IMR-90 (cell line): Measurements from ENCODE around the gene SMIM12. TPM values are rescaled to one million over a fixed set of nuclear protein-coding genes. Genes with fewer than 3 reads are reported as not detected.

Source experiments
- ATAC-seq: fragments of 200-7000 bp; cut with Tn5 transposase; 2 replicates; pipeline ENCODE4 v1.9.1; 2020; ENCODE audit warnings: low read depth, mild to moderate bottlenecking, moderate library complexity
- BruUV-seq: library from RNA; stranded (reverse); fragments of 400-500 nt; replicated peaks from 2 replicates; lab custom pipeline; 2021; lab: Mats Ljungman, UMichigan
- CTCF ChIA-PET: fragments of 300-600 bp; formaldehyde crosslinking; extraction: SDS; loops from one replicate; lab custom pipeline; 2021; ENCODE audit warnings: antibody characterized with exemption; lab: Yijun Ruan, JAX
- POLR2A ChIA-PET: fragments of 300-600 bp; sonication (Branson Sonifier 250); formaldehyde crosslinking; loops from one replicate; lab custom pipeline; 2022; ENCODE audit warnings: antibody characterized with exemption; ENCODE audit not compliant: unreplicated experiment; lab: Charles Lee
- DNase-seq: peaks from one replicate; pipeline ENCODE4 v3.0.0; 2013
- H2AFZ ChIP-seq: replicated peaks from 2 replicates; pipeline ENCODE3; 2013; ENCODE audit warnings: low read length, mild to moderate bottlenecking; ENCODE audit not compliant: poor library complexity
- H2AK5ac ChIP-seq: 2 replicates; pipeline ENCODE4 v1.6.1; 2013; ENCODE audit warnings: low read depth, low read length, inconsistent platforms
- H2AK9ac ChIP-seq: replicated peaks from 2 replicates; pipeline ENCODE3; 2013; ENCODE audit warnings: mild to moderate bottlenecking, low read depth, low read length, moderate library complexity; ENCODE audit not compliant: poor library complexity
- H2BK120ac ChIP-seq: 2 replicates; pipeline ENCODE4 v1.6.1; 2013; ENCODE audit warnings: low read depth, low read length, inconsistent platforms
- H2BK15ac ChIP-seq: 3 replicates; pipeline ENCODE4 v1.6.1; 2013; ENCODE audit warnings: low read depth, low read length, inconsistent platforms
- H2BK20ac ChIP-seq: 2 replicates; pipeline ENCODE4 v1.6.1; 2013; ENCODE audit warnings: low read depth, mild to moderate bottlenecking, inconsistent platforms, low read length, moderate library complexity
- H2BK5ac ChIP-seq: 2 replicates; pipeline ENCODE4 v1.6.1; 2013; ENCODE audit warnings: mild to moderate bottlenecking, low read depth, low read length, inconsistent platforms; ENCODE audit not compliant: poor library complexity, severe bottlenecking
- H3K14ac ChIP-seq: replicated peaks from 2 replicates; pipeline ENCODE4 v1.6.1; 2013; ENCODE audit warnings: low read depth, low read length, inconsistent platforms
- H3K18ac ChIP-seq: 2 replicates; pipeline ENCODE4 v1.6.1; 2013; ENCODE audit warnings: low read depth, low read length, control low read depth
- H3K23ac ChIP-seq: 2 replicates; pipeline ENCODE4 v1.6.1; 2013; ENCODE audit warnings: low read depth, low read length, inconsistent platforms
- H3K27ac ChIP-seq: 2 replicates; pipeline ENCODE4 v1.5.1; 2013; ENCODE audit warnings: mild to moderate bottlenecking, control low read depth, low read length; ENCODE audit not compliant: insufficient read depth
- H3K27me3 ChIP-seq: 2 replicates; pipeline ENCODE4 v1.6.1; 2013; ENCODE audit warnings: low read length; ENCODE audit not compliant: control insufficient read depth, insufficient read depth
- H3K36me3 ChIP-seq: 2 replicates; pipeline ENCODE4 v1.6.1; 2013; ENCODE audit warnings: low read length, mixed read lengths; ENCODE audit not compliant: control insufficient read depth, insufficient read depth
- H3K4ac ChIP-seq: 2 replicates; pipeline ENCODE4 v1.6.1; 2013; ENCODE audit warnings: low read depth, low read length, inconsistent platforms
- H3K4me1 ChIP-seq: 2 replicates; pipeline ENCODE4 v1.6.1; 2013; ENCODE audit warnings: low read length, mixed read lengths; ENCODE audit not compliant: control insufficient read depth, insufficient read depth
- H3K4me2 ChIP-seq: 2 replicates; pipeline ENCODE4 v1.6.1; 2013; ENCODE audit warnings: low read depth, mild to moderate bottlenecking, control low read depth, low read length, moderate library complexity
- H3K4me3 ChIP-seq: 2 replicates; pipeline ENCODE4 v1.5.1; 2013; ENCODE audit warnings: low read depth, mild to moderate bottlenecking, control low read depth, low read length, moderate library complexity; ENCODE audit not compliant: insufficient read depth
- H3K56ac ChIP-seq: 2 replicates; pipeline ENCODE4 v1.6.1; 2013; ENCODE audit warnings: low read length, inconsistent platforms; ENCODE audit not compliant: insufficient read depth; ENCODE audit errors: extremely low read depth
- H3K79me1 ChIP-seq, 2 experiments: 2 replicates each; pipeline ENCODE4 v1.6.1; 2013; ENCODE audit warnings: low read length in 2 of 2, inconsistent platforms in 1 of 2, low read depth in 1 of 2
- H3K9ac ChIP-seq: 2 replicates; pipeline ENCODE4 v1.6.1; 2013; ENCODE audit warnings: low read depth, low read length, control low read depth
- H3K9me1 ChIP-seq: 2 replicates; pipeline ENCODE4 v1.6.1; 2013; ENCODE audit warnings: low read length, inconsistent platforms; ENCODE audit not compliant: insufficient read depth
- H3K9me3 ChIP-seq: 2 replicates; pipeline ENCODE4 v1.6.1; 2013; ENCODE audit warnings: low read length; ENCODE audit not compliant: control insufficient read depth, insufficient read depth
- H4K20me1 ChIP-seq: 2 replicates; pipeline ENCODE4 v1.6.1; 2013; ENCODE audit warnings: low read length, inconsistent platforms; ENCODE audit not compliant: insufficient read depth
- H4K5ac ChIP-seq: 2 replicates; pipeline ENCODE4 v1.6.1; 2013; ENCODE audit warnings: mild to moderate bottlenecking, low read depth, low read length, control low read depth
- H4K8ac ChIP-seq, 2 experiments: 2 replicates each; pipeline ENCODE4 v1.6.1; 2013; ENCODE audit warnings: low read depth in 2 of 2, low read length in 2 of 2, control low read depth in 1 of 2, inconsistent platforms in 1 of 2
- H4K91ac ChIP-seq: 2 replicates; pipeline ENCODE4 v1.6.1; 2013; ENCODE audit warnings: low read depth, low read length, inconsistent platforms; ENCODE audit not compliant: insufficient read depth
- BHLHE40 ChIP-seq: fragments of 150-350 bp; IDR thresholded peaks from 2 replicates; pipeline ENCODE4 v1.6.1; 2016; ENCODE audit warnings: mild to moderate bottlenecking, low read depth, low read length
- CHD1 ChIP-seq: IDR thresholded peaks from 2 replicates; pipeline ENCODE4 v1.6.1; 2012; ENCODE audit warnings: low read depth, low read length, improper control_type of control experiment
- CTCF ChIP-seq: conservative IDR thresholded peaks from 2 replicates; pipeline ENCODE4 v1.5.1; 2012; ENCODE audit warnings: mild to moderate bottlenecking, low read depth, low read length, improper control_type of control experiment
- FOS ChIP-seq: fragments of 150-350 bp; IDR thresholded peaks from 2 replicates; pipeline ENCODE4 v1.6.1; 2016; ENCODE audit warnings: low read depth, low read length
- MAFK ChIP-seq: IDR thresholded peaks from 2 replicates; pipeline ENCODE4 v1.6.1; 2012; ENCODE audit warnings: low read depth, low read length, improper control_type of control experiment
- MXI1 ChIP-seq: IDR thresholded peaks from 2 replicates; pipeline ENCODE4 v1.6.1; 2012; ENCODE audit warnings: low read depth, mild to moderate bottlenecking, low read length, moderate library complexity, borderline replicate concordance
- NFE2L2 ChIP-seq: fragments of 150-350 bp; IDR thresholded peaks from 2 replicates; pipeline ENCODE4 v1.6.1; 2016; ENCODE audit warnings: low read depth, mild to moderate bottlenecking, low read length
- POLR2A ChIP-seq: IDR thresholded peaks from 2 replicates; pipeline ENCODE4 v1.6.1; 2012; ENCODE audit warnings: mild to moderate bottlenecking, low read depth, low read length
- RAD21 ChIP-seq: IDR thresholded peaks from 2 replicates; pipeline ENCODE4 v1.6.1; 2012; ENCODE audit warnings: low read length, improper control_type of control experiment
- RCOR1 ChIP-seq: IDR thresholded peaks from 2 replicates; pipeline ENCODE4 v1.6.1; 2012; ENCODE audit warnings: mild to moderate bottlenecking, low read length, improper control_type of control experiment; ENCODE audit not compliant: insufficient replicate concordance
- WGBS, 2 experiments: methylation state at CpG; one replicate each; pipeline versions ENCODE4 v1.1.5 to v1.1.7; 2013; ENCODE audit warnings: missing lambda C conversion rate in 2 of 2; ENCODE audit not compliant: insufficient read length in 1 of 2; ENCODE audit errors: extremely low coverage in 2 of 2; 5-methylcytosine and 5-hydroxymethylcytosine counted together
- dilution Hi-C: fragments of 300-500 bp; cut with HindIII; formaldehyde crosslinking; loops from one replicate; pipeline ENCODE4 v1.14.3; 2018; ENCODE audit warnings: low sequenced_read_pairs; ENCODE audit not compliant: unreplicated experiment
- in situ Hi-C: fragments of 300-500 bp; cut with MboI; formaldehyde crosslinking; loops from 3 replicates; pipeline ENCODE4 v1.14.3; 2019; ENCODE audit warnings: low sequenced_read_pairs, inconsistent platforms, mixed read lengths
- intact Hi-C: fragments of 100-400 bp; cut with micrococcal nuclease; formaldehyde crosslinking; loops from 2 replicates; pipeline ENCODE4 v1.10.0; 2022
- polyA plus RNA-seq, 3 experiments: library from polyadenylated mRNA; depleted of rRNA; stranded (reverse); fragments of >200 nt; gene quantifications; 2 replicates each; pipeline ENCODE4 v1.2.3, GENCODE V29; 2012; ENCODE audit warnings: low replicate concordance in 1 of 3
- total RNA-seq: library from RNA; depleted of rRNA; stranded (reverse); fragments of >200 nt; gene quantifications from 2 replicates; pipeline ENCODE4 v1.2.3, GENCODE V29; 2012

The SMIM12 gene
- total and polyA plus RNA-seq, 2 of the 4 experiments (the other 2 are of a cell fraction) = 31.9 to 44.4 TPM

GRCh38 chr1:34908369-34908768 is 48.8 kb upstream of the SMIM12 start (continued):
- TF ChIP-seq NFE2L2 (no peak), RCOR1 (no peak), MAFK (no peak), POLR2A (no peak), RAD21 (no peak), MXI1 (no peak), CHD1 (no peak)

- ATAC-seq (no peak), DNase-seq (no peak)
- no peak overlapping the region for H2AK9ac ChIP-seq
- no peak overlapping the region for H3K18ac ChIP-seq
- POLR2A ChIA-PET = no interaction called here
- peak; percentile 90 for TF ChIP-seq RCOR1
- no peak for TF ChIP-seq FOS
- no peak for TF ChIP-seq NFE2L2
- no peak for TF ChIP-seq CTCF
- no peak for TF ChIP-seq BHLHE40
- H3K14ac ChIP-seq = no peak overlapping the region
- no peaks in the 10 kb centered on the region for H3K36me3 ChIP-seq
- H3K4ac ChIP-seq = no peak overlapping the region
- no peak overlapping the region for H3K4me2 ChIP-seq
- no peaks in the 10 kb centered on the region for H3K4me1 ChIP-seq
- H2BK120ac ChIP-seq = no peak overlapping the region
- no peak overlapping the region for H2BK15ac ChIP-seq
- no peak overlapping the region for H3K56ac ChIP-seq
- H2AK5ac ChIP-seq = no peak overlapping the region
- H3K27ac ChIP-seq = no peak overlapping the region
- CTCF ChIA-PET = no interaction called here
- no peak overlapping the region for H3K9ac ChIP-seq
- no peak overlapping the region for H2AFZ ChIP-seq
- peaks cover 3% of the 10 kb centered on the region; the same call in 1 of the 2 replicates for H3K27me3 ChIP-seq
- H3K9me1 ChIP-seq = no peaks in the 10 kb centered on the region
- no peak overlapping the region for H3K4me3 ChIP-seq
- H3K79me1 ChIP-seq = no peaks in the 10 kb centered on the region
- H4K91ac ChIP-seq = no peak overlapping the region
- in situ Hi-C loops = no loop called here
- H2BK20ac ChIP-seq = no peak overlapping the region
- H3K23ac ChIP-seq = no peak overlapping the region
- BruUV-seq = no TSS peak
- intact Hi-C loops = loop anchor here (2.0 kb wide), 1 partner anchor 37 kb away; no protein-coding TSS in a partner anchor
- no CpG with 5 or more reads among the region's 5 CpGs for WGBS, 2 experiments
- no peaks in the 10 kb centered on the region for H4K20me1 ChIP-seq
- no peak overlapping the region for H2BK5ac ChIP-seq
- no peak overlapping the region for H4K5ac ChIP-seq
- H3K9me3 ChIP-seq = no peaks in the 10 kb centered on the region
- dilution Hi-C loops = no loop called here
- no peak overlapping the region for H4K8ac ChIP-seq
These were observed 48.0 kb upstream of the SMIM12 start for GRCh38 chr1:34907487-34908090.
